Left forelimb (tissue), 1 donor: Measurements from ENCODE around the gene STARD5.
A peak's percentile ranks its signal among the peaks of the same experiment; 100 is the strongest.

ENCODE experiments used
- DNase-seq: peaks from one replicate; pipeline ENCODE4 v3.0.0-alpha.2; 2018; ENCODE audit warnings: low spot score

STARD5 gene

DNA sequence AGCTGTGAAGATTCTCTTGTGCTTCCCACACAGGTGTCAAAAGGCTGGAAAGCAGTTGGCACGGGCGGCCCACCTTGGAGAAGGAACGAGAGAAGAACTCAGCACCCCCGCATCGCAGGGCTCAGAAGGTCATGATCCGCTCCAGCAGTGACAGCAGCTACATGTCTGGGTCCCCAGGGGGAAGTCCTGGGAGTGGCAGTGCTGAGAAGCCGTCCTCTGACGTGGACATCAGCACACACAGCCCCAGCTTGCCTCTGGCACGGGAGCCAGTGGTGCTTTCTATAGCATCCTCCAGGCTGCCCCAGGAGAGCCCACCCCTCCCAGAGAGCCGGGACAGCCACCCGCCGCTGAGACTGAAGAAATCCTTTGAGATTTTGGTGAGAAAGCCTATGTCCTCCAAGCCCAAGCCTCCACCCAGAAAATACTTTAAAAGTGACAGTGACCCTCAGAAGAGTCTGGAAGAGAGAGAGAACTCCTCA is 31.4 kb downstream of the STARD5 start:
- DNase-seq: no peak

DNA sequence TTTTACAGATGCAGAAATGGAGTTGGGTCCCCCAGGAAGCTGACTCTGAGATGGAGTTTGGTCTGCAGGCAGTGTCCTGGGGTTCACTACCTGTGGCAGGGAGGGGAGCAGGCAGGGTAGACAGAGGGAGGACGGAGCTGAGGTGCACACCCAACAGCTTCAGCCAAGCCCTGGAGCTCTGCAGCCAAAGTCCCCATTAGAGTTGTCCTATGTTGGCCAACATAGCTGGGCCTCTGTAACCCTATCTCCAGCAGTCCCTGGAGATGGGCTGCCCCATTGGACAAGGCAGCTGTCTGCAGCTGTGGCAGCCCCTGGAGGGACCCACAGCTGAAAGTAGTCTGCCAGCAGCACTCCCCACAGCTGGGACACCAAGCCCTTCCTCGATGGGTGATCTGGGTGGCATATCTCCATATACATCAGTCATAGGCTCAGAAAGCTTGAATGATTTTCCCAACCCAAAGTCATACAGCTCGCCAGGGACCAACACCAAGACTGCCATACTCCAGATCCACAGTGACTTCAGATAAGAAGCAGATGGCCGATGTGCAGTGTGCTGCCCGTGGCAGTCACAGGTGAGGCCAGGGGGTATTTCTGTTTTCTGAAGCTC is 31.9 kb downstream of the STARD5 start:
- no peak for DNase-seq

DNA sequence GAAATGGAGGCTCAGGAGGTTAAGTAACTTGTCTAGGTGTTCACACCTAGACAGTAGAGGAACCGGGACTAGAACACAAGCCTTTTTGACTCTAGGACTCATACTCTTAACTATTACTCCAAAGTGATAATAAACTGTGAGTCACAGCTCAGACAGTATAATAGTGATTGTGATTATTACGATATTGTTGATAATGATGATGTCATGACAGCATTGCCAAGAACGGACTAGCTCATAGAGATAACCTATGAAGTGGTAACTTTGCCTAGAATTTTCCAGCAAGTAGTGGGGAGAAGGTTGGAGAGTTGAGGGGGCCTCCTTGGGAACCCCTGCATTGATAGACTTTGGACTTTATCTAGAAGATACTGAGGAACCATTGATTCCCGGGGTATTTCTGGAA is 34.0 kb downstream of the STARD5 start:
- no peak for DNase-seq

DNA sequence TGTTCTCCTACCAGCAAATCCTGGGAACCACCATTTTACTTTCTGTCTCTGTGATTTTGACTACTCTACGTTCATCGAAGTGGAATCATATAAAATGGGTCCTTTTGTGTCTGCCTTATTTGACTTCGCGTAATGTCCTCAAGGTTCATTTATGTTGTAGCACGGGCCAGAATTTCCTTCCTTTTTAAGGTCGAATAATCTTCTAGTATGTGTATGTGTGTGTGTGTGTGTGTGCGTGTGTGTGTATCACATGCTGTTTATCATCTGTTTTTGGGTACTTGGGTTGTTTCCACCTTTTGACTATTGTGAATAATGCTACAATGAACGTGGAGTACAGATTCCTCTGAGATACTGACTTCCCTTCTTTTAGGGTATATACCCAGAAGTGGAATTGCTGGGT is 35.3 kb downstream of the STARD5 start:
- DNase-seq: no peak

DNA sequence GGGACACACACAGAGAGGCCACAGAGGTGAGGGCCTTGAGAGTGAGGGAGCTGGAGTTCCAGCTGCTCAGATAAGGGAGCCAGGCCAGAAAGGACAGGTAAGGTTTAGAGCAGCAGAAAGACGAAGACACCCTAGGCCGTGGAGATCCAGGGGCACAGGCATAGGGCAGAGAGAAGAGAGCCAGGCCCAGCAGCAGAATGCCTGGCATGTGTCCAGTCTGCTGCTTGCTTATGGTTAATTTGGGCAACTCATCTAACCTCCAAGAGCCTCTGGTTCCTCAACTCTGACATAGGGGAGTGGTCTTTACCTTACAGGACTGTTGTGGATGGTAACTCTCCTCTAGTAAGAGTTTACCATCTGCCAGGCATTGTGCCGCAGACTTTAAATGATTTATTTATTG is 35.9 kb downstream of the STARD5 start:
- DNase-seq: no peak

DNA sequence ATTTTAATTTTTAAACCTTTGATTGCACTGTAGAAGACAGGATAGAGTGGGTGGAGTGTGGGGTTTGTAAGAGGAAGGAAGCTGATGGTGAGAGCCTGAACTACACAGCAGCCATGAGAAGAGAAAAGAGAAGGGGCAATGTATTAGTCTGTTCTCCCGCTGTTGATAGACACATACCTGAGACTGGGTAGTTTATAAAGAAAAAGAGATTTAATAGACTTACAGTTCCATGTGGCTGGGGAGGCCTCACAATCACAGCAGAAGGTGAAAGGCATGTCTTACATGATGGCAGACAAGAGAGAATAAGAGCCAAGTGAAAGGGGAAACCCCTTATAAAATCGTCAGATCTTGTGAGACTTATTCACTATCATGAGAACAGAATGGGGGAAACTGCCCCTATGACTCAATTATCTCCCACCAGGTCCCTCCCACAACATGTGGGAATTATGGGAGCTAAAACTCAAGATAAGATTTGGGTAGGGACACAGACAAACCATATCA is 37.3 kb downstream of the STARD5 start:
- no peak for DNase-seq

DNA sequence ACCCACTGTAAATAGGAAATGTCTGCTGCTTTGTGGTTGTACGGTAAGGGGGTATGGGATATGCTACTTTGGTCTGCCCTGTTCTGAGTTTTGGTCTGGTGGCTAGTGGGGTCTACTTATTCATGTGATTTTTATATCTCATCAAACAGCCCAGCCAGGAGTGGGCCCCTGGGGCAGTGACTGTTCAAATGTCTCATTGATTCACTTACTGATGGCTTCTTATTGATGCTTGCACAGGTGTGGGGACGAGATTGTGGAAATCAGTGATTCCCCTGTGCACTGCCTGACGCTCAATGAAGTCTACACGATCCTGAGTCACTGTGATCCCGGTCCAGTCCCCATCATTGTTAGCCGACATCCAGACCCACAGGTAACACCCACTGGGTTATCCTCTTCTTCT is 38.5 kb downstream of the STARD5 start:
- no peak for DNase-seq

DNA sequence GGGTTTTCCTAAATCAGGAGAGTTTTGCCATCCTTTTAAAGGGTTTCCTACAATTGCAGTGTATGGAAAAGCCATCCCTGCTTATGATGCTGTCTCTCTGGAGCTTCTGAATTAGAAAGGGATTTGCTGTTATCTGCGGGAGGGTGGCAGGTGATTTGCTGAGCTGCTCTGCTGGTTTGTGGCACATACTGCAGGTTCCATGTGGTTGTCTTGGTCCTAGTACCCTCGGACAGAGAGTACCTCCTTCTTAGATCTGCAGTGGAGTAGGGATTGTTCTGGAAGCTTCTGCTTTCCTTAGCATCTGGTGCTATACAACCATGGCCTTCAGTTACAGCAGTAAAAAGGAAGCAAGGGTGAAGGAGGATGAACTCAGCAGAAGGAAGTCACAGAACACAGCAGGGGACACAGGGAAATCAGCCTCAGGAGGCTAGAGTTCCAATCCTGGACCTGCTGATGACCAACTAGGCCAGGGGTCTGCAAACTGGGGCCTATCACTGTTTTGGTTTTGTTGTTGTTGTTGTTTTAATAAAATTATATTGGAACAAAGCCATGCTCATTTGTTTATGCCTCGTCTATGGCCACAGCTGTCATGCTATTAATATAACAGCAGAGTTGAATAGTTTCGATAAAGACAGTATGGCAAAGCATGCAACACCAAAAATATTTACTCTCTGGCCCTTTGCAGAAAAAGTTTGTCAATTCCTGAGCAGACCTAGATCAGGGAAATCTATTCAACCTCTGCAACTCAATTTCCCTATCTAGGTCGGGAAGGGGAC is 39.5 kb downstream of the STARD5 start:
- peak; percentile 15 for DNase-seq

DNA sequence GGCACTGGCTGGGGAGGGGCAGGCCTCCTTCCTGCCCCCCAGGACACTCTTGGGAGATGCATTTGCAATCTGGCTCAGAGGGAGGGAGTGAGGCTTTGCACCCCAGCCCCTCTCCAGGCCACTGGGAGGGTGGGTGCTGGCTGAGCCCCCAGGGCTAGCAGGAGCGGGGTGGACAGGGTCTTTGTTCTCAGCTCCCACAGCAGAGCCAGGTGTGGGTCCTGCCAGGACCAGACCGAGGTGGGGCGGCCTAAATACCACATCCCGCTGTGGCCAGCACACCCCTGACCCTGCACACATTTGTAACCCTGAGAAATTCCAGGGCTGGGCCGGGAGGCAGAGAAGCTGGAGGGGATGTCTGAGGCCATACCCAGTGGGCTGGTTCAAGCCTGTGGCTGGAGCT is 41.0 kb downstream of the STARD5 start:
- DNase-seq: peak; percentile 37

DNA sequence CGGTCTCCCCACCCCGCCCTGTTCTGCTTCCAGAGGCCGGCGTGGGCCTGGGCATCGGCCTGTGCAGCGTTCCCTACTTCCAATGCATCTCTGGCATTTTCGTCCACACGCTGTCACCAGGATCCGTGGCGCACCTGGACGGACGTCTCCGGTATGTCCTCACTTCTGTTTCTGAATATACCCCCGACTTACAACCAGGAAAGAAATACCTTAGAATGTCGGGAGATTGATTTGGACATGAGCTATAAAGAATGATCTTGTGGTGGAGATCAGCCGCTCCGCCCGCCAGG is 41.4 kb downstream of the STARD5 start:
- peak; percentile 55 for DNase-seq

DNA sequence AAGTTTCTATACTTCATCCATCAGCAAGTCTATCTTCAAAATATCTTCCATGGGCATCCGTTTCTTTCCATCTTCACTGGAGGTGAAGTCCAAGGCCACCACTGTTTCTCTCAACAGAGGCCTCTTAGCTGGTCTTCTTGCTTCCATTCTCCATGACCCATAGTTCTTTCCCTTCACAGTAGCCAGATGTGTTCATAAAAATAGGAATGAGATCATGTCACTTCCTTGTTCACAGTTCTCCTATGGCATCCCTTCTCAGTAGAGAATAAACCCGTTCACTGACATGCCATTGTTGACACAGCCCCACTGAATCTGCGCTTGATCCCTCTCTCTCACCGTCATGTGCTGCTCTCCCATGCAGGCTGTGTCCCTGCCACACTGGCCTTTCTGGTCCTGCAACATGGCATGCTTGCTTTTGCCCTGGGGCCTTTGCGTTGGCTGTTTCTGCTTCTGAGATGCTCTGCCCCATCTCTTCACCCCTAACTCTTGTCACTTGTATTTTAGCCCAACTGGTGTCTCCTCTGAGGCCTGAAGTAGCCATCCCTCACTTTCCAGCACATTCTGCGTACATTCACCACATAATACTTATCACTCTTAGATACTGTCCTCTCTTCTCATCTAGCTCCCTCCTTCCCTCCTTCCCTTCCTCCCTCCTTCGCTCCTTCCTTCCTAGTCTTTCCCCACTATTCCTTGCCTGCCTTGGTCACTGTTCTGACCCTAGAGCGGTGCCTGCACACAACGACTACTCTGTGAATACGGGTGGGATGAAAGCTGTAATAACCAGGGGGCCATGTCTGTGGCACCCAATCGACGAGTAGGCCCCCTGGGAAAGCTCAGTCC is 42.0 kb downstream of the STARD5 start:
- DNase-seq: peak; percentile 25

DNA sequence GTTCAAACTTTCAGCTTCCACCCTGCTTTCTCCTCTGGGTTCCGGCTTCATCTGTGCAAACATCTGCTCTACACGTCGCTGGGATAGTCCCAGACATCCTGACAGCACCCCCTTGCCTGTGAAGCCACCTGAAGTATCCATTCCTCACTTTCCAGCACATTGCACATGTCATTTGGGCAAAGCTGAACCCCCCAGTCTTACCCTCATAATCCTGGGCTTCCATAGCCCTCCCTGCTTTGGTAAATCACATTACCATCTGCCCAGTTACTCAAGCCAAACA is 42.5 kb downstream of the STARD5 start:
- DNase-seq: peak; percentile 46

DNA sequence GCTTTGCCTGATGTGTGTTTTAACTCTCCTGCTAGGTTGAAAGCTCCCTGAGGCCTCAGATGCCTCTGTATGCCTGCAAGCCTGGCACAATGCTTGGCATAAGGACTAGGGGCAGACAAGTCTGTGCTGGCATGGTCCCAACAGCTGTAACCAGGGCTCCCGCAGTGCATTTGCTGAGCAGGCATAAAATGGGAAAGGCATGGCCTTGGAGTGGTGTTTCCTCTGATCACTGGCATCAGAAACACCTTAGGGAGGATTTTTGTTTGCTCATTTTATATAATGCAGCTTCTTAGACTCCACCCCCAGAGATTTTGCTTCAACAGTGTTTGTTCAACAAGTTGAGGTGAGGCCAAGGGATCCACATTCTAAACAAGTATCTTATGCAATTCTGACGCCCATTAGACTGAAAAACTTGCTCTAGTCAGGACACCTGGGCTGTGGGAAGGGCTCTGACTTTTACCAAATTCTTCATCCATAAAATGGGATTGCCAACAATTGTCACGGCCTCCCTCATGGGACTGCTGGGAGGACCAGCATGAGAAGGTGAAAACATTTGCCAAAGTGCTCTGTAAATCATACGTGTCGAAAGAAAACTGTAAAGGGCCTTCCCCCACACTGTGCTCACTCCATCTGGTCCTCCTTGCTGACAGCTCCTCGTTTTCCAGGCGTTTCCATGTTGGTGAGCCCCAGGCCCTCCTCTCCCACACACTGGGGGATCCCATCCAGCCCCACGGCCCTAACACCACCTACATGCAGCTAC is 43.1 kb downstream of the STARD5 start:
- peak; percentile 50 for DNase-seq

DNA sequence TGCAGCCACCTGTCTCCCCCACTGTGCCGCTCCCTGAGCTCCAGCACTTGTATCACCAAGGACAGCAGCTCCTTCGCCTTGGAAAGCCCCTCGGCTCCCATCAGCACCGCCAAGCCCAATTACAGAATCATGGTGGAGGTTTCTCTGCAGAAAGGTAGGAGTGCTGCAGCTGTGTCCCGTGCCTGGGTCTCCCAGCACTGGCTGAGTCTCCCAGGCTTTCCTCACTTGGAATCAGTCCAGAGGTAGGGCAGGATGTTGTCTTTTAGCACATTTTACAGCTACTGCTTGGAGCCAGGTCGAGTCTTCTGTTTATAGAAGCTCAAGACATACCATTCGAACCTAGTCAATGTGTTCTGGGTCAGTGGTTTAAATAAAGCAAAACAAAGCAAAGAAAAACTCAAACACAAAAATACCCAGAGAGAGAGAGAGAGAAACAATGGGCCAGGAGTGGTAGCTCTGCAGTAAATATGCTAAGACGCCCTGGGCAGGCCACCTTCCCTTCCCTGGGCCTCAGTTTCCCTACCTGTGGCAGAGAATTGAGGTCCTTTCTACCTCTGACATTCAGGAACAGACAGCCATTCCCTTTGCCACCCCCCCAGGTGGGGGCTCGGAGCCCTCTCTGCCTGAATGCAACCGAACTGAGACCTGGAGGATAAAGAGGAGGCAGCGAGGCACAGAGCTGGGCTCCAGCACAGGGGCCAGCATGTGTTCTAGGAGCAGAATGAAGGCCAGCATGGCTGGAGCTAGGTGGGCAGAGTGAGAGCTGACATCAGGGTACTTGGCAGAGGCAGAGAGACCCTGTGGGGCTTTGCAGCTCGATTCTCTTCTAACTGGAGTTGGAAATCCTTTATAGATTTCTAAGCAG is 44.1 kb downstream of the STARD5 start:
- peak; percentile 57 for DNase-seq

DNA sequence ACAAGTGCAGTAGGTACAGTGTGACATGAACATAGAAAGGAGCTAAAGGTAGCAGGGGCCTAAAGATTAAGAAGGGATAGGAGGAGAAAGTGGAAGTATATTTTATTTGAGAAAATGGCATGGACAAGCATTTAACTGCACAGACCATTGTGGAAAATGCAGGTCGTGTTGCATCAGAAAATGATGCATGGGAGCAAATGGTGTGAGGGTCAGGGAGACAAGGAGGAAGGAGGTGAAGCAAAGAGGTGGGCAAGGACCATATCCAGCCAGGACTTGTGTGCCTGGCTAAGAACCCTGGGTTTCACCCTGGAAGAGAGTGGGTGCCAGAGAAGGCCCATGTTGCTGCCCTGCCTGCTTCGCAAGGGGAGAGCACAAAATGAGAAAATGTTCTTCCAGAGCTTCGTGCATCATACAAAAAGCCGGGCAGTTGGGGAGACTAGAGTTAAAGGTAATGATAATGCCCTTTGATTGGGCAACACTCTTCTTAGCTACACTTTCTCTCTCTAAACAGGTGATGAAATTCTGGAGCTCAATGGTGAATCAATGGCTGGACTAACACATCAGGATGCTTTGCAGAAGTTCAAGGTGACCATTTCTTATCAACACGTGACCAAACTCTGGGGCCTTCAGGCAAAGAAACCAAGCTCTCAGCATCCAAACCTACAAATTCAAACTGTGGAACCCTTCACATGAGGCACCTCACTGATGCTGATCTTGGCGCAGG is 45.5 kb downstream of the STARD5 start:
- DNase-seq: peak; percentile 12

DNA sequence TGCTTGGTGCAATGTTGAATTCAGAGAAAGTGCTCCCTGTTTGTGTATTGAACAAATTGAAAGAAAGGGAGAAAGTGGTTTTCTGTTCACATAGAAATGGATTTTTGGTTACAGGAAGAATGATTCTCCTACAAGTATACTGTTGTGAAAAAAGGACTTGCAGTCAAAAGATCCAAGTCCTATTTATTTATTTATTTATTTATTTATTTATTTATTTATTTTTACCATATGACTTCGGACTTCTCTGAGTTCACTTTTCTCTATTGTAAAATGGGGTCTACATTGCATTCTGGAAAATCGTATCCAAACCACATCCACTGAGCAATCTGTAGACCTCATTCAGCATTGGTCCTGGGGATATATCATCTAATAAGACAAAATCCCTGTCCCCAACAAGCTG is 46.1 kb downstream of the STARD5 start:
- DNase-seq: no peak

DNA sequence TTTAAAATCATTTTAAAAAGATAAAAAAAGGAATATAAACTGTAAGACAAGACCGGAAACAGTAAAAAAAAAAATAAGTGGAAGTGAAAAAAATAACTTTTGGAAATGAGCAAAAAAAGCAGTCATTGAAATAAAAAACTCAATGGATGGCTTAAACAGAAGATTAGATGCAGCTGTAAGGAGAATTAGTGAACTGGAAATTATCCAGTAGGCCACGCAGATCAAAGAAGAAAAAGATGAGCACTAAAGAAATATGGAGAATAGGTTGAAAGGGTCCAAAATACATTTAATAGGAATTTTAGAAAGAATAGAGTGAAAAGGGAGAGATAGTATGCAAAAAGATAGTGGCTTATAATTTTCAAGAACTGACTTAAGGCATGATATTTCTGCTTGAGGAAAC is 47.0 kb downstream of the STARD5 start:
- no peak for DNase-seq

DNA sequence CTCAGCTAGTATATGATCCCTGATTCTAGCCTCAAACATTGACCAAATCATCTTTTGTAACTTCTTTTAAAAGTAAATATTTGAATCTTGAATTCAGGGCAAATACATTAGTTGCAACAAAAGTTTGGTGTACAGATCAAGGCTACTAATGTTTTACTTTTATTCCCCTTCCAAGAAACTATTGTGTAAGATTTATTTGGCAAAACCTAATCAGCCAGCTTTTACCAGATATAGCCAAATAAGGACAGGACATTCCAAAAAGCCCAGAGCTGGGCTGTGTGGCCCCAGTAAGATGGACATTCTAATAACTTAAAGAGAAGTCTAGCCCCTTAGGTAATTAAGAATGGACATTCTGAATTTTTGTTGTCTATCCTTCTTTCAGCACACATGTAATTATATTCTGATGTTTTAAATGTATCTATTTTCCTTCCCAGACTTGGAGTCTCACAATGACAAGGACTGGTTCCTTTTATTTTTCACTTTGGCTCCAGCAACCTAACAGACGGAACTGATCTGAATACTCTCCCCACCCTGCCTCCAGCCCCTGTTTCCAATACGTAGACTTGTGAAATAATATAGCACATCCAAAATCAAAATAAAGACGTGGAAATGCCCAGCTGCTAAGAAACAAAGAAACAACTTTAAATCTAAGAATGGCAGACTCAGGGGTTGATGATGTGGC is 48.1 kb downstream of the STARD5 start:
- DNase-seq: peak; percentile 59

DNA sequence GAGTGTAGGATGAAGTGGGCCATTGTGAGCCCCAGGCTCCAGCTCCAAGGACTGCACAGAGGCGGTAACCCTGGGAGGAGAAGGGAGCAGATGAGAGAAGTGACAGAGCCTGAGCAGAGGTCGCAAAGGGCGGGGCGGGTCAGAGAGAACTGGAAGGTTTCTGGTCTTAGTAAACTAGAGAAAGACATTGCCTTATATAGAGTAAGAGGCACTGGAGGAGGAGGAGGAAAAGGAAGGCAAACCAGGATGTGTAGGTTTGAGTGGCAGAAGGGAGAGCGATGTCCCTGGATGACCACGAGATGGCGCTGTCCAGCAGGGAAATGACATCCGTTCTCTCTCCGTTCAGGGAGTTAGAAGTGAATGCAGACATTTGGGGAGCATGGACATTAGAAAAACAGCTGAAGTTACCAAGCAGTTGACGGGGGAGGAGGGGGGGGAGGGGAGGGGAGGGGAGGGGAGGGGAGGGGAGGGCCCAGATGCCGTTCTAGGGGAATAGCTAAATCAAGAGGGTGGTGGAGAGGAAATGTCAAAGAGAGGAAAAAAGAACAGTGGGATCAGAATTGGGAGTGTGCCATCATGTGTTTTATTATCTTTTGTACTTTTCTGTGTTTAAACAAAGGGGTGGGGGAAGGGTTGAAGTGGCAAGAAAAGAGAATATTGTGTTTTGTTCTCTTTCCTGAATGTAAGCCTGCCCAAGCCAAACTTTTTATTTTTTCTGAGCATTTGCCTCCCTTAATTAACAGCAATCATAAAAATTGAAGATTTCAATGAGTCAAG is 48.8 kb downstream of the STARD5 start:
- peak; percentile 81 for DNase-seq
